GM21619 (cell line): ENCODE results near the gene TDRD12.
"Not testable (repeated sequence)": the region's sequence is repeated elsewhere in the genome, so short reads cannot be mapped to it uniquely, and the experiment has no call there.

Experiments
- ATAC-seq: cut with Tn5 transposase; IDR thresholded peaks from one replicate; pipeline ENCODE4 v1.9.1; 2021; ENCODE audit not compliant: unreplicated experiment

TDRD12 gene

DNA sequence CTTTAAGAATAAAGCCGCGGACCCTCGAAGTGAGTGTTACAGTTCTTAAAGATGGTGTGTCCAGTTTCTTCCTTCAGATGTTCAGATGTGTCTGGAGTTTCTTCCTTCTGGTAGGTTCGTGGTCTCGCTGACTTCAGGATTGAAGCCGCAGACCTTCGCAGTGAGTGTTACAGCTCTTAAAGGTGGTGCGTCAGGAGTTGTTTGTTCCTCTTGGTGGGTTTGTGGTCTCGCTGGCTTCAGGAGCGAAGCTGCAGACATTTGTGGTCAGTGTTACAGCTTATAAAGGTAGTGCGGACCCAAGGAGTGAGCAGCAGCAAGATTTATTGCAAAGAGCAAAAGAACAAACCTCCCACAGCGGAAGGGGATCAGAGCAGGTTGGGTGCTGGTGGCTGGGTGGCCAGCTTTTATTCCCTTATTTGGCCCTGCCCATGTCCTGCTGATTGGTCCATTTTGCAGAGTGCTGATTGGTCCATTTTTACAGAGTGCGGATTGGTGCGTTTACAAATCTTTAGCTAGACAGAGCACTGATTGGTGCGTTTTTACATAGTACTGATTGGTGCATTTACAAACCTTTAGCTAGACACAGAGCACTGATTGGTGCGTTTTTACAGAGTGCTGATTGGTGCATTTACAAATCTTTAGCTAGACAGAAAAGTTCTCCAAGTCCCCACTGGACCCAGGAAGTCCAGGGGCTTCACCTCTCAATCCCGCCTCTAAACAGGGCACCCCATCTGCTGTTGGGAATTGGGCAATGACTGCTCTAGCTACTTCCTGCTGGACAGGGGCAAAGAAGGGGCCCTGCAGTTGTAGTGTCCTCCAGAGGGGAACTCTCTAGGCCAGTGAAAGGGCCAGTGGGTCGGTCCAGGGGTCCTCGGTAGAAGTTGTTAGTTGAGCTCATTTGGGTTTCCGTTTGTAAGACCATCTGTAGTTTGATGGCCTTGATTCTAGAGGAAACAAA lies 26.1 kb upstream of the TDRD12 start:
- ATAC-seq: not testable (repeated sequence)

DNA sequence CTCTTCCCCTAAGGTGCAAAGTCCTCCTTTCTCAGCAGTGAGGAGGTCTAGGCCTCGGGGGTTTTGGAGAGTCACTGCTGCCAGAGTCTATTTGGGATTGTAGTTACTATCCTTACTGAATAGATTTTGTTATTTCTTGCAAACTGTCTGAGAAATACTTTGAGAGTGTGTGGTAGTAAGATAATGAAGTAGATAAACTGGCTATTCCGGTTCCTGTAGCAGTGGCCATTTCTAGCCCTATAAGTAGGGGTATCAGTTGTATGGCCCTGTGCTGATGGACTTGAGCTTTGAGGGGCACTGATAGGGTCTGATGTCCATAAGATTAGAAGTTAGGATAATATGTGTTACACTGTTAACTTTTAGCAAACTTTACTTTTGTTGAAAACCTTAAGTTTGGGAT lies 25.3 kb upstream of the TDRD12 start:
- ATAC-seq: not testable (repeated sequence)

DNA sequence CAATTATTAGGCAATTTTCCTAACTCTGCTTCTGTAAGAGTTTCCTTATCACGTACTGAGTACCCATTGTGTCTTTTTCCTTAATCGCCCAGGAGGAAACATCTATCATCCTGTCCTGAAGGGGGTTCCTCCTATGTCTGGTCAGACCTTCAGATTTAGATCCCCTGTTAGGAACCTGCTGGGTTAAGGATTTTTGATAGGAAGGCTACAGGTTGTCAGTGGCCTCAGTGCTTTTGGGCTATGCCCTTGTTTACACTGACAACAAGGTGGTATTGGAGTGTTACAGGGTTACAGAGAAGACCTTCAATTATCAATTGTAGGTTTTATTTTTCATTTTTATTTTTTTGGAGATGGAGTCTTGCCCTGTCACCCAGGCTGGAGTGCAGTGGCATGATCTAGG lies 24.7 kb upstream of the TDRD12 start:
- ATAC-seq: not testable (repeated sequence)

DNA sequence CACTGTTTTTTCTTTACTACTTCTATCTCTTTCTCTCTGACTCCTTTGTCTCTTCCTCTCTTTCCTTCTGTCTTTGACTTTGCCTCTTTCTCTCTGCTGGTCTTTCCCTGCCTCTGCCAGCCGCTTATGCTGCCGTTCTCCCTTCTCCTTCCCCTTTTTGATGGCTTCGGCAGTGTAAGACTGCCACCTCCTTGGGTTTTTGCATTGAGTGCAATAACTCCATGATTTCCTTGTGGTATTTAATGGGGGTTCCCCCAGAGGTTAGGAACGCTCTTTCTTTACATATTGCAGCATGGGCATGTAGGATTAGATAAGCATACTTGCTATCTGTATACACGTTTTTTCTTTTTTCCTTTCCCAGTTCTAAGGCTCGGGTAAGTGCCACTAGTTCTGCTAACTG lies 24.1 kb upstream of the TDRD12 start:
- not testable (repeated sequence) for ATAC-seq

DNA sequence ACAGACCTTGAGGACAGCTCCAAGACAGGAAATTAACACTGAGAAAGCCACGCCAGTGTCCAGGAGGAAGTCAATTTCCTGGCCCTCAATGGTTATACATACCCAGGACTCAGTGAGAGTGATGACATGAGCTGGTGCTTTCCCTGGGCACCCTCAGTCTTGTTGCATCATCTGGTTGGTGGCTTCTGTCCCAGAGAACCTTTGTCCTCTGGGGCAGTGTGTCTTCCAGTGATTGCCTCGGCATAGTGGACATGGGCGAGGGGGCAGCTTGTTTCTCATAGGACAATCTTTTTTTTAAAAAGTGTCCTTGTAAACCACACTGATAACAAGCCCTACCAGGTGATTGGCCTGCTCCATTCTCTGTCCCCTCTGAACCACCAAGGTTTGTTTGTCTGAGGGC lies 22.8 kb upstream of the TDRD12 start:
- not testable (repeated sequence) for ATAC-seq

DNA sequence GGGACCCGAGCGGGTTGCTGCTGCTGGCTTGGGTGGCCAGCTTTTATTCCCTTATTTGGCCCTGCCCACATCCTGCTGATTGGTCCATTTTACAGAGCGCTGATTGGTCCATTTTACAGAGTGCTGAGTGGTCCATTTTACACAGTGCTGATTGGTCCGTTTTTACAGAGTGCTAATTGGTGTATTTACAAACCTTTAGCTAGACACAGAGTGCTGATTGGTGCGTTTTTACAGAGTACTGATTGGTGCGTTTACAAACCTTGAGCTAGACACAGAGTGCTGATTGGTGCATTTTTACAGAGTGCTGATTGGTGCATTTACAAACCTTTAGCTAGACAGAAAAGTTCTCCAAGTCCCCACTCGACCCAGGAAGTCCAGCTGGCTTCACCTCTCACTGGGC lies 19.4 kb upstream of the TDRD12 start:
- not testable (repeated sequence) for ATAC-seq

DNA sequence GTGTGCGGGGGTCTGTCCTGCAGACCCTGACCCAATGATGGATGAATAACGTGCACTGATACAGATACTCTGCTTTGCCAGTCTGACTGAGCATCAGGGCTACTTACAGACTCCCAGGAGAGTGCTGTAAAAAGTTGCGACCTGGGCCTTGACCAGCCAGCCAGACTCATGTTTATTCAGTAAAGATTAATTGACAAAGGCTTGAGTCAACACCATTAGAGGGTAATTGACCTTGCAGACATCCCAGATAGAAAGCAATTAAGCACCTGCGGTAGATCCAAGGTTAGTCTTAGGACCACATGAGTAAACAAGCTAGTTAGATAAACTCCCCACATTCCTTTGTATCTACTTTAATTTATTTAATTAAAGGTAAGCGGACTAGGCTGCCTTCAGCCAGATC lies 17.6 kb upstream of the TDRD12 start:
- ATAC-seq: no peak

DNA sequence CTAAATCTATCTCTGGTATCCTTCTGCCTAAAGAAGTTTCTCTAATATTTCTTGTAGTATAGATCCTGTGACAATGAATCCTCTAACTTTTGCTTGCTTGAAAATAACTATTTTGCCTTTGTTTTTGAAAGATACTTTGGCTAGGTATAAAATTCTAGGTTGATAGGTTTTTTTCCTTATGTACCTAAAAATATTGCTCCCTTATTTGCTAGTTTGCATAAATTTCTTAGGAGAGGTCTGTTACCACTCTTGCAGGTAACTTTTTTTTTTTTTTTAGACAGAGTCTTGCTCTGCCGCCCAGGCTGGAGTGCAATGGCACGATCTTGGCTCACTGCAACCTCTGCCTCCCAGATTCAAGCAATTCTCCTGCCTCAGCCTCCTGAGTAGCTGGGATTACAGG lies 15.6 kb upstream of the TDRD12 start:
- not testable (repeated sequence) for ATAC-seq

DNA sequence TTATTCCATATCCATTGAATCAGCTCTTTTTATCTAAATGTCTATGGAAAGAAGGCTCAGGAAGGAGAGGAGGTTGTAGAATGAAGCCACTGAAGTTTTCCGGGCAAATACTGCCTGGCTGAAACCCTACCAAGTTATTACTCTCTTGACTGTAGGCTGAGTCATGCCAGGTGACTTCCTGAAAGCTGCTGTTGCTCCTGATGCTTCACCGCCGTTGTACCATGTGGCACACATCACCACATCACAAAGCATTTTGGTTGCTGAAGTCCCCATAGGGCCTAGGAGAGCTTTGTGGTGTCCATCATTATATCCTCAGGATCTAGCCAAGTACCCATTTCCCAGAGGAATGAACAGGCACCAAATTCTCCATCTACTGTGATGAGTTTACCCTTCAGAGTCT lies 11.1 kb upstream of the TDRD12 start:
- no peak for ATAC-seq

DNA sequence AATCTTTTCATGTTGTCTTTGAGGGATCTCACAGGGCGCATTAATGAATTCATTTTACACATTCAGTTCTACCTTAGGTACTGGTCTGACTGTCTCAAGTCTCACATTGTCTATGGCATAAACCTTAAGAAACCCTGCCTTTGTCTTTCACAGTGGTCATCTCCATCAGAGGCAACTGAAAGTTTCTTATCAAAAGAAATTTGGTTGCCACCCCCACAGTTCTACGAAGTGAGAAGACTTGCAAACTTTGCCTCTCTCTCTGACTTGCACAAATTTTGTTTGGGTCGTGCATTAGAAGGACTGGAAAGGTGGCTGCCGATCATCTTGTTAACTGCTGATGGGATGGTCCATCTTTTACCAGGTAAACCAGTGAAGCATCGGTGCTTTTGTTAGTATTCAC lies 10.5 kb upstream of the TDRD12 start:
- ATAC-seq: no peak

DNA sequence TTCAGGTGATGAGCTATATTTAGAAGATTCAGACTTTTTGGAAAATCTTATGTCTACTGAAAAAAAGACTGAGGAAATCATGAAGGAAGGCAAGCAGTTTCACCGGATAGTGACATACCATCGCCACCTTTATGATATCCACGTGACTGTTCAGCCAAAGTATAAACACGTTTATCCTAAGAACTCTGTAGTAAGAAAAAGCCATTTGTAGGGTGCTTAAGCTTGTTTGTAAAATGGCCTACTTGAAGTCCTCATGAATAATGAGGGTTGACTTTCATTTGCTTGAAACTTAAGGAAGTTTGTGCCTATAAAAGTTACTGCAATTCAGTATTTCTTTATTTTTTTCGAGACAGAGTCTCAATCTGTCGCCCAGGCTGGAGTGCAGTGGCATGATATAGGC lies 7.8 kb upstream of the TDRD12 start:
- no peak for ATAC-seq

DNA sequence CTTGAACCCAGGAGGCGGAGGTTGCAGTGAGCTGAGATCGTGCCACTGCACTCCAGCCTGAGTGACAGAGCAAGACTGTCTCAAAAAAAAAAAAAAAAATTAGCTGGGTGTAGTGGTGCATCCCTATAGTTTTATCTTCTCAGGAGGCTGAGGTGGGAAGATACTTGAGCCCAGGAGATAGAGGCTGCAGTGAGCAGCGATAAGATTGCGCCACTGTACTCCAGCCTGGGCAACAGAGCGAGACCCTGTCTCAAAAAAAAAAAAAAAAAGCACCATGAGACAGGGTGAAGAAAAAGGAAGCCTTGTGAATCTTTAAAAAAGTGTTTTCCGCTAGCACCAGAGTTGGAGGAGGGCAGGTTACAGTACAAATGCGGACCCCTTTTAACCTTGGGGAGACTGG lies 3.4 kb upstream of the TDRD12 start:
- not testable (repeated sequence) for ATAC-seq

DNA sequence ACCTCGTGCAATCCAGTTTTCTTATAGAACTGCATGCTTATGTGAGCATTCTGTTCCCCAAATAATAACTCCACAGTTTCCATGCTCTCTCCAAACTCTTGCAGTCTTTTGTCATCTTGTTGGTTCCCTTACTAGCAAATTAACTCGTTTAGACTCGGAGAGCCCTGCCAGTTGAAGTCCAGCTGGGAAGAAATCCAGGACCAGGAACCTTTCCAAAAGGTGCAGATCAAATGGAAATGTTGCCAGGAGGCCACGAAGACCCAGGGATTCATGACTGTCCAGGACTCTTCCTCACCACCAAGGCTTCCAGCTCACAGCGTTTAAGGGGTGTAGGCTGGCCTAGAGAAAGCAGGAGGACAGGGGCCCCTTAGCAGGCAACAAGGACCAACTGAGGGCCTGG lies 2.1 kb upstream of the TDRD12 start:
- no peak for ATAC-seq

DNA sequence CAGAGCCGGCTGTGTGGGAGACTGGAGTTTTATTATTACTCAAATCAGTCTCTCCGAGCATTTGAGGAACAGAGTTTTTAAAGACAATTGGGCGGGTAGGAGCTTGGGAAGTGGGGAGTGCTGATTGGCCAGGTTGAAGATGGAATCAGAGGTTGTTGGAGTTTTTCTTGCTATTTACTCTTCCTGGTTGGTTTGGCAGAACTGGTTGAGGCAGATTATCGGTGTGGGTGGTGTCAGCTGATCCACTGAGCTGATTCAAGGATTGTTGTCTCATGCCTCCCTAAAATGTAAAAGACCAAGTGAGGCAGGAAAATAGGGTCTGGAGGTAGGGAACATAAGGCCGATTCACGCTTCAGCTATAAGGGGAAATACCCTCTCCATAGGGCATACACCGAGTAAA lies 1.3 kb upstream of the TDRD12 start:
- no peak for ATAC-seq

DNA sequence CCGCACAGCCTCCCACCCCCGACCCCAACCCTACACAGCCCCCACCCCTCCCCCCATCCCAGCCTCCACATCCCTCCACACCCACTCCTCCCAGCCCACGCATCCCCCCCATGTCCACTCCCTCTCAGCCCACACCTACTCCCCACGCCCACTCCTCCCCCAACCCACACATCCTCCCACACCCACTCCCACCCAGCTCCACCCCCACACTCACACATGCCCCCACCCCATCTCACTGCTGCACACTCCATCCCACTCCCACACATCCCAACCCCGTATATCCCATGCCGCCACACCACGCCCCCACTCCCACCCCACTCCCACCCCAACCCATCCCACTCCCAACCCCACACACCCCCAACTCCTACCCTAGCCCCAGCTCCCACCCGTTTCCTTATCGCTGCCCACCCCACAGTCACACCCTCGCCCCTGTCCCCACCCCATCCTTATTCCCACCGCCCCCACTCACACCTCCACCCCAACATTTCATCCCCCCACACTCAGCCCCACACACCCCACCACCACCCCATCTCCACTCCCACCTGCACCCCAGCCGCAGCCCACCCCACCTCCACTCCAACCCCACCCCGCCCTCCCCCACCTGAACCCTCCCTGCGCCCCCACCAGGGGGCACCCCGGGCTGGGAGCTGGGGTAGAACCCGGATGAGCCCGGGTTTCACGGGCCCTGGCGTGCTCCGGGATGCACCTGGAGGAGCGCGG lies 809 bp downstream of the TDRD12 start:
- ATAC-seq: no peak

DNA sequence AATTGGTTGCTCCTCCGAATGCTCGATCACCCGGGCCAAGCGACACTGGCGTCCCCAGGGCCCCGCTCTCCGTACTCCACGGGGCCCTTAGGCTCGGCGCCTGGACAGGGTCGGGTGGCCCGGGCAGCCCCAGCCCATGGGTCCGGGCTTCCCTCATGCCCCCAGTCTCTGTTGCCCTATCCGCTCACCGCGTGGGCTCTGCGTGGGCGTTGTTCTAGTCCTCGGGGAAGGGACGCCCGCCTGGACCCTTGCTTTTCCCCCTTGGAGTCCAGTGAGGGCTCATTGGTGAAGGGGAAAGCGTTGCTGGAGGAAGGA lies 1.3 kb downstream of the TDRD12 start:
- no peak for ATAC-seq

DNA sequence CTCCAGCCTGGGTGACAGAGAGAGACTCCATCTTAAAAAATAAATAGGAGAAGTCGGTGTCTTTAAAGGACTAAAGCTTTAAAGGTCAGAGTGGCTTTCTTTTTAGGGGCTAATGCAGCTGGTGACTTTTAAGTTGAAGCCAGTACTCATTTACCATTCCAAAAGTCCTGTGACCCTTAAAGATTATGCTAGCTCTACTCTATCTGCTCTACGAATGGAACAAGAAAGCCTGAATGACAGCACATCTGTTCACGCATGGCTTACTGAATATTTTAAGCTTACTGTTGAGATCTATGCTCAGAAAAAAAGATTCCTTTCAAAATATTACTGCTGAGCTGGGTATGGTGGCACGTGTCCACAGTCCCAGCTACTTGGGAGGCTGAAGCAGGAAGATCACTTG lies 16.4 kb downstream of the TDRD12 start:
- ATAC-seq: no peak

DNA sequence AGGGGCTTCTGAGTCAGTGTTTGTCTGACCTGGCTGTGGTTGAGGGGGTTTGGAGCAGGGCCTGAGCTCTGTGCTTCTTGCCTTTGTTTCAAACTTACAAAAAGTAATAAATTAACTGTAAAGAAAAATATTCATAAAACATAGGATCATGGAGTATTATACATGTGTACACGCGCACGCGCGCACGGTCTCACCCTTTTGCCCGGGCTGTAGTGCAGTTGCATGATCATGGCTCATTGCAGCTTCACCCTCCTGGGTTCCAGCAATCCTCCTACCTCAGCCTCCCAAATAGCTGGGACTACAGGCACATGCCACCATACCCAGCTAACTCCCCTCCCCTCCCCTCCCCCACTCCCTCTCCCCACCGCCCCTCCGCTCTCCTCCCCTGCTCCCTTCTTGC lies 23.5 kb downstream of the TDRD12 start:
- ATAC-seq: no peak

DNA sequence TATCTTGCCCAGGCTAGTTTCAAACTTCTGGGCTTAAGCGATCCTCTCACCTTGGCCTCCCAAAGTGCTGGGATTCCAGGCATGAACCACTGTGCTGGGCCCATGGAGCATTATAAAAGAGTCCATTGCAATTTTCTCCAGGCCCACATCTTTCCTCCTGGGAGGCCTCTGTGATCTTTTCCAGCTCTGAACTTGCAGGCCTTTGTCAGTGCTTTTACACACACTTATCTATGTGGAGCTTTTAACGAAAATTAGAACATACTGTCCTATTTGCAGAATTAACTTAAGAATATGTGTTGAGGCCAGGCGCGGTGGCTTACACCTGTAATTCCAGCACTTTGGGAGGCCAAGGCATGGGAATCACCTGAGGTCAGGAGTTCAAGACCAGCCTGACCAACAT lies 23.9 kb downstream of the TDRD12 start:
- ATAC-seq: no peak

DNA sequence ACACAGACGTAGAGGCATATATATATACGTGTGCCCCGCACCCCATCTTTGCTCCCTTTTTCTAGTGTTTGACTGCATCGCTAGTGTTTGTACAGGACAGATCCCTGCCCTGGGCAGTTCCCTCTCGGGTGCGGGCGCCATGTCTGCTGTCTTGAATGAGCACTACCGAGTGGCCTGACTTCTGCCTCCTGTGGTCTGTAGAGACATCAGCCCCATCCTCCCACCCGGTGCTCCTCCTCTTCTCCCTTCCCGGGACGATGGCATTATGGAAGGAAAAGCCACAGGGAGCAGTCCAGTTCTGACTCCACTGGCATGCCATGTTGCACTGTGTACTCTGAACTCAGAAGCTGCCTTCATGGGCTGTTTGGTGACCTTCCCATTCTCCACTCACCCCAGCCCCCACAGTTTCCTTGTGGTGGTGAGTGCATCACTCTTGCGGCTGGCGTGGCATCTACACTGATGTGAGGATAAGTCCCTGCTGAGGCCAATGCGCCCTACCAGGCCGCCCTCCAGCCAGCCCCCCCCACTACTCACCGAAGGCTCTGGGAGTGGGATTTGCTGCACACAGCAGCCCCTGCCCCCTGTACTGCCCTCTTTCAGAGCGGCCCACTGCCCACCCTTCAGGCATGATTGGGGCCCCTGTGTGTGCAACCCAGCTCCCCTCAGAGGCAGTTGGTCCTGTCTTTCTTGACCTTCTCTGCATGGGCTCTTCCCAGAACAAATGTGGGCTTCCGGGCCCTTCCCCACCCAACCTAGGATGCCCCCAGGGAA lies 25.2 kb downstream of the TDRD12 start:
- ATAC-seq: no peak

DNA sequence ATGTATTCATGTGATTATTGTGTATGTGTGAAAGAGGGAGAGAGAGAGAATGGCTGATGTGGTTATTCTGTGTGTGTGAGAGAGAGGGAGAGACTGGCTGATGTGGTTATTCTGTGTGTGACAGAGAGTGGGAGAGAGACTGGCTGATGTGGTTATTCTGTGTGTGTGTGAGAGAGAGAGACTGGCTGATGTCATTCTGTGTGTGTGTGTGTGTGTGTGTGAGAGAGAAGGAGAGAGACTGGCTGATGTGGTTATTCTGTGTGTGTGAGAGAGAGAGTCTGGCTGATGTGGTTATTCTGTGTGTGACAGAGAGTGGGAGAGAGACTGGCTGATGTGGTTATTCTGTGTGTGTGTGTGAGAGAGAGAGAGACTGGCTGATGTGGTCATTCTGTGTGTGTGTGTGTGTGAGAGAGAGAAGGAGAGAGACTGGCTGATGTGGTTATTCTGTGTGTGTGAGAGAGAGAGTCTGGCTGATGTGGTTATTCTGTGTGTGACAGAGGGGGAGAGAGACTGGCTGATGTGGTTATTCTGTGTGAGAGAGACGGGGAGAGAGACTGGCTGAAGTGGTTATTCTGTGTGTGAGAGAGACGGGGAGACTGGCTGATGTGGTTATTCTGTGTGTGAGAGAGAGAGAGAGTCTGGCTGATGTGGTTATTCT lies 26.2 kb downstream of the TDRD12 start:
- ATAC-seq: not testable (repeated sequence)
